Activated CD4-positive, alpha-beta memory T cell treated with anti-CD3 and anti-CD28 coated beads, Interleukin-2, amount 10 ng/mL, durations not matched to agents 7 days and 5 days (primary cell): ENCODE data around the gene CNTLN. TPM values are rescaled to one million over a fixed set of nuclear protein-coding genes. Genes with fewer than 3 reads are reported as not detected.
"Not testable (repeated sequence)": the region's sequence is repeated elsewhere in the genome, so short reads cannot be mapped to it uniquely, and the experiment has no call there.

ENCODE experiments used
- CTCF ChIA-PET: fragments of 350-600 bp; sonication (Branson Sonifier 250); formaldehyde crosslinking; loops from one replicate; lab custom pipeline; 2021; ENCODE audit warnings: antibody characterized with exemption, inconsistent platforms; lab: Charles Lee
- POLR2A ChIA-PET: fragments of 350-600 bp; sonication (Branson Sonifier 250); formaldehyde crosslinking; loops from one replicate; lab custom pipeline; 2021; ENCODE audit warnings: antibody characterized with exemption; lab: Charles Lee
- DNase-seq: peaks from one replicate; pipeline ENCODE4 v3.0.0-alpha.2; 2020
- H3K27ac Mint-ChIP-seq: one replicate; pipeline ENCODE4 v1.8.0; 2021; ENCODE audit warnings: mild to moderate bottlenecking, mixed read lengths
- H3K27me3 Mint-ChIP-seq: one replicate; pipeline ENCODE4 v1.8.0; 2021; ENCODE audit warnings: mixed read lengths
- H3K36me3 Mint-ChIP-seq: one replicate; pipeline ENCODE4 v1.8.0; 2021; ENCODE audit warnings: low read depth, mixed read lengths
- H3K4me1 Mint-ChIP-seq: one replicate; pipeline ENCODE4 v1.8.0; 2021; ENCODE audit warnings: mixed read lengths
- H3K4me3 Mint-ChIP-seq: one replicate; pipeline ENCODE4 v1.8.0; 2021; ENCODE audit warnings: mild to moderate bottlenecking, mixed read lengths
- H3K9me3 Mint-ChIP-seq: one replicate; pipeline ENCODE4 v1.8.0; 2021; ENCODE audit warnings: mixed read lengths
- total RNA-seq, 2 experiments: library from RNA; stranded (reverse); gene quantifications; one replicate each; pipeline ENCODE4 v1.2.3, GENCODE V29; 2021

CNTLN gene
- total RNA-seq, 2 experiments from 2014 or later, result 0.25 to 0.28 TPM

DNA sequence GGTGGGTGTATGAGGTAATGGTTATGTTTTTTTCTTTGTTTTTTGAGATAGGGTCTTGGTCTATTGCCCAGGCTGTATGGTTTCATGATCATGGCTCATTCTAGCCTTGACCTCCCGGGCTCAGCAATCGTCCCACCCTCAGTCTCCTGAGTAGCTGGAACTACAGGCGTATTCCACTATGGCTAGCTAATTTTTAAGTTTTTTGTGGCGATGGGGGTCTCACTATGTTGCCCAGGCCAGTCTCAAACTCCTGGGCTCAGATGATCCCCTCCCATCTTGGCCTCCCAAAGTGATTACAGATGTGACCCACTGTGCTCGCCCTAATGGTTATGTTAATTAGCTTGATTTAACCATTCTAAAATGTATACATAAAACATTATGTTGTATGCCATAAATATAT lies 5.6 kb downstream of the CNTLN start:
- H3K9me3 Mint-ChIP-seq, result peaks cover 5% of the 10 kb centered on the region
- ChIA-PET CTCF (no interaction called here), POLR2A (no interaction called here)
- no peak overlapping the region for H3K27ac Mint-ChIP-seq
- no peak for DNase-seq
- H3K4me3 Mint-ChIP-seq, result no peak overlapping the region
- H3K27me3 Mint-ChIP-seq, result no peaks in the 10 kb centered on the region
- H3K4me1 Mint-ChIP-seq, result no peaks in the 10 kb centered on the region
- no peaks in the 10 kb centered on the region for H3K36me3 Mint-ChIP-seq

DNA sequence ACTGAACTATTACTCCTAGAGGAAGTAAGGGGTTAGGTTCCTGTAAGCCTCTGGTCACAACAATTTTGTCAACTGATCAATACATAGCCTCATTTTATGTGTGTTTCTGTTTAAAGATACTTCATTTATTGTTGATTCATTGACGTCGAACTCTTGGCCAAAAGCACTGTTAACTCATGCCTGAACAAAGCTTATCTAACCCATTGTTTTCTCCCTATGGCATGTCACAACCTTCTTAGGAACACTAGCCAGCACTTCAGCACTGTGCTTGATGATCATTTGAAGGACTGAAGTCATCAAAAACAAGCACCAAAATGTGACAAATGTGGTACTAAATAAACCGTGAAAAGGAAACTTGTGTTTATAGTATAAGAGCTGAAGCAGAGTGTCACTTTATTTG lies 13.5 kb downstream of the CNTLN start:
- Mint-ChIP-seq H3K27ac (no peak overlapping the region), H3K36me3 (no peaks in the 10 kb centered on the region), H3K4me1 (no peaks in the 10 kb centered on the region), H3K4me3 (no peak overlapping the region), H3K9me3 (peaks cover 10% of the 10 kb centered on the region), H3K27me3 (no peaks in the 10 kb centered on the region)
- POLR2A ChIA-PET, result no interaction called here
- DNase-seq, result no peak
- CTCF ChIA-PET, result no interaction called here

GRCh38 chr9:17159469-17159868 lies 24.6 kb downstream of the CNTLN start:
- no peaks in the 10 kb centered on the region for H3K27me3 Mint-ChIP-seq
- POLR2A ChIA-PET, result no interaction called here
- no peak overlapping the region for H3K4me3 Mint-ChIP-seq
- no peaks in the 10 kb centered on the region for H3K4me1 Mint-ChIP-seq
- no peaks in the 10 kb centered on the region for H3K36me3 Mint-ChIP-seq
- CTCF ChIA-PET, result no interaction called here
- DNase-seq, result no peak
- H3K9me3 Mint-ChIP-seq, result peaks cover 8% of the 10 kb centered on the region
- H3K27ac Mint-ChIP-seq, result no peak overlapping the region

GRCh38 chr9:17160327-17160726 lies 25.5 kb downstream of the CNTLN start:
- DNase-seq, result no peak
- ChIA-PET POLR2A (no interaction called here), CTCF (no interaction called here)
- Mint-ChIP-seq H3K4me1 (no peaks in the 10 kb centered on the region), H3K27ac (no peak overlapping the region), H3K36me3 (no peaks in the 10 kb centered on the region), H3K9me3 (peaks cover 6% of the 10 kb centered on the region), H3K27me3 (no peaks in the 10 kb centered on the region), H3K4me3 (no peak overlapping the region)

DNA sequence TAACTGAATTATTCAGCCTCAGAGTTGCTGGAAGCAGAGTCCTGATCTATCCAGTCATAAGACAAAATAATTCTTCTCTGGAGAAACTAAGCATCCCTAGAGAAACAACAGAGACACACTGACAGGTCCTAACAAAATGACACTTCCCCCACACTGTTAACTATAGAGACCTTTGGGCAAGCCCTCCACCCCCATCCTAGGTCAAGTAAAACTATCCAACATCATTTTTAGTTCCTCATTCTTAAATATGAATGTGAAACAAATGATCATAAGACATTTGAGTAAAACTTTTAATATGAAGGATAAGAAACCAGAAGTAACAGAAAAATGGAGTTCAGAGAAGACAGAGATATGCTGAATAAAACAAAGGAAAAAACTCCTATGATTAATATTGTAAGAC lies 30.9 kb downstream of the CNTLN start:
- POLR2A ChIA-PET, result no interaction called here
- CTCF ChIA-PET, result no interaction called here
- Mint-ChIP-seq H3K9me3 (peaks cover 6% of the 10 kb centered on the region), H3K4me3 (no peak overlapping the region), H3K4me1 (no peaks in the 10 kb centered on the region), H3K27ac (no peak overlapping the region), H3K27me3 (no peaks in the 10 kb centered on the region), H3K36me3 (no peaks in the 10 kb centered on the region)
- no peak for DNase-seq

DNA sequence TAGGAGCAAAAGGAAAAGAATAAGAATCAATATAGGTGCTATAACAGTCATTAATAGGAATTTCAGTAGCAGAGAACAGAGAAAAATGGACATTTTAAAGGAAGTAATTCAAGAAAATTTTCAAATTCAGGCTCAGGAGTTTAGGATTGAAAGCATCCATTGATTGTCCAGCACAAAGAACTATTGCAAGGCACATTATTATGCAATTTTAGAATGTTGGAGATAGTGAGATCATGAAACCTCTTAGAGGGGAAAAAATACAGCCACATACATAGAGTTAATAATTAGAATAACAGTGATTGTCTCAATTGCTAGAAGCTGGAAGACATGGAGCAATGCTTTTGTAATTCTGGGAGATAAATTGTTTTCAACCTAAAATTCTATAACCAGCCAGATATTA lies 31.5 kb downstream of the CNTLN start:
- H3K4me3 Mint-ChIP-seq, result no peak overlapping the region
- H3K4me1 Mint-ChIP-seq, result no peaks in the 10 kb centered on the region
- CTCF ChIA-PET, result no interaction called here
- H3K36me3 Mint-ChIP-seq, result no peaks in the 10 kb centered on the region
- no peak overlapping the region for H3K27ac Mint-ChIP-seq
- H3K27me3 Mint-ChIP-seq, result no peaks in the 10 kb centered on the region
- H3K9me3 Mint-ChIP-seq, result peaks cover 9% of the 10 kb centered on the region
- no peak for DNase-seq
- POLR2A ChIA-PET, result no interaction called here

DNA sequence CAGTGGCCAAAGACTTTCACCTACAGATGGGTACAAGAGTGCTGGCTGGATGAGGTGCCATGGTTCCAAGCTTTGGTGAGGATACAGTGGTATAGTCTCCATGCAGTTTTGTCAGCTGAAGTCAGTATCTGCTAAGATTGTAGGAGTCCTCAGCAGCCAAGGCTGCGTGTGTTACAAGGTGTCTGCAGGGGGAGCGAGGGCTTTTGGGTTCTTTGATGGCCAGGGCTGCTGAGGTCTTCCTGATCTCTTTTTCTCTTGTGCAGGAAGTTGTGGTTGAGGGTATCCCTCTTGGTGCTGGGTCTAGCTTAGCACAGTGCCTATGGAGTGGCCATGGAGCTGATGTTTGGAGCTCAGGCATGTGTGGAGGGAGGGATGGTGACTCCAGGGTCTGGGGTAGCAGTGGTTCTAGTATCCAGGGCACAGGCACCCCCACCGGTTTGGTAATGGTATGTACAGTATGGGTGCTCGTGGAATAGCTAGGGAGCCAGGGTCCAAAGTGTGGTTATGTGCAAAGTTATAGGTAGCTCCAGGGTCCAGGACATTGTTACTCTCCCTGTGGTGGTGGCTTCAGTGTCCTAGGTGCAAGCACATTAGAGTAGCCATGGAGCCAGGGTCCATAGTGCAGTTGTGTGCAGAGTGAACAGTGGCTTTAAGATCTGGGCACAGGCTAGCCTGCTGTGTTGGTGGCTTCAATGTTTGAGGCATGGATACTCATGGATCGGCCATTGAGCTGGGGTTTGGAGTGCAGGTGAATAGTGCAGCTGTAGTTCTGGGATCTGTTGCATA lies 36.7 kb downstream of the CNTLN start:
- Mint-ChIP-seq H3K27ac (no peak overlapping the region), H3K4me1 (no peaks in the 10 kb centered on the region), H3K9me3 (peaks cover 8% of the 10 kb centered on the region), H3K4me3 (no peak overlapping the region), H3K36me3 (no peaks in the 10 kb centered on the region), H3K27me3 (no peaks in the 10 kb centered on the region)
- no peak for DNase-seq
- CTCF ChIA-PET, result no interaction called here
- POLR2A ChIA-PET, result no interaction called here

- DNase-seq, H3K27ac Mint-ChIP-seq, CTCF ChIA-PET, POLR2A ChIA-PET, H3K27me3 Mint-ChIP-seq, H3K4me1 Mint-ChIP-seq, H3K4me3 Mint-ChIP-seq, H3K36me3 Mint-ChIP-seq: not testable (repeated sequence)
- peaks cover 15% of the 10 kb centered on the region for H3K9me3 Mint-ChIP-seq
Observed at GRCh38 chr9:17177496-17177895, 42.7 kb downstream of the CNTLN start.

- Mint-ChIP-seq H3K27ac (no peak overlapping the region), H3K36me3 (no peaks in the 10 kb centered on the region), H3K9me3 (peaks cover 14% of the 10 kb centered on the region), H3K4me1 (no peaks in the 10 kb centered on the region), H3K27me3 (no peaks in the 10 kb centered on the region), H3K4me3 (no peak overlapping the region)
- ChIA-PET CTCF (no interaction called here), POLR2A (no interaction called here)
- DNase-seq, result no peak
Observed at GRCh38 chr9:17185481-17186029, 50.7 kb downstream of the CNTLN start.

- DNase-seq, result no peak
- ChIA-PET CTCF (no interaction called here), POLR2A (no interaction called here)
- Mint-ChIP-seq H3K27me3 (no peaks in the 10 kb centered on the region), H3K4me3 (no peak overlapping the region), H3K27ac (no peak overlapping the region), H3K9me3 (peaks cover 13% of the 10 kb centered on the region), H3K36me3 (no peaks in the 10 kb centered on the region), H3K4me1 (no peaks in the 10 kb centered on the region)
Observed at GRCh38 chr9:17191082-17191481, 56.2 kb downstream of the CNTLN start.

GRCh38 chr9:17204611-17205152 lies 69.8 kb downstream of the CNTLN start:
- H3K9me3 Mint-ChIP-seq, result peaks cover 30% of the 10 kb centered on the region
- no peak overlapping the region for H3K4me3 Mint-ChIP-seq
- no peak overlapping the region for H3K27ac Mint-ChIP-seq
- H3K27me3 Mint-ChIP-seq, result no peaks in the 10 kb centered on the region
- H3K36me3 Mint-ChIP-seq, result no peaks in the 10 kb centered on the region
- POLR2A ChIA-PET, result no interaction called here
- CTCF ChIA-PET, result no interaction called here
- no peaks in the 10 kb centered on the region for H3K4me1 Mint-ChIP-seq
- no peak for DNase-seq

- Mint-ChIP-seq H3K27ac (no peak overlapping the region), H3K4me3 (no peak overlapping the region), H3K36me3 (no peaks in the 10 kb centered on the region), H3K27me3 (no peaks in the 10 kb centered on the region), H3K9me3 (peaks cover 20% of the 10 kb centered on the region), H3K4me1 (no peaks in the 10 kb centered on the region)
- ChIA-PET CTCF (no interaction called here), POLR2A (no interaction called here)
- no peak for DNase-seq
Observed at GRCh38 chr9:17216011-17216410, 81.2 kb downstream of the CNTLN start.

- no peak overlapping the region for H3K4me3 Mint-ChIP-seq
- ChIA-PET CTCF (no interaction called here), POLR2A (no interaction called here)
- H3K36me3 Mint-ChIP-seq, result no peaks in the 10 kb centered on the region
- DNase-seq, result no peak
- H3K27me3 Mint-ChIP-seq, result no peaks in the 10 kb centered on the region
- no peaks in the 10 kb centered on the region for H3K4me1 Mint-ChIP-seq
- peaks cover 17% of the 10 kb centered on the region for H3K9me3 Mint-ChIP-seq
- no peak overlapping the region for H3K27ac Mint-ChIP-seq
Observed at GRCh38 chr9:17216646-17217045, 81.8 kb downstream of the CNTLN start.

DNA sequence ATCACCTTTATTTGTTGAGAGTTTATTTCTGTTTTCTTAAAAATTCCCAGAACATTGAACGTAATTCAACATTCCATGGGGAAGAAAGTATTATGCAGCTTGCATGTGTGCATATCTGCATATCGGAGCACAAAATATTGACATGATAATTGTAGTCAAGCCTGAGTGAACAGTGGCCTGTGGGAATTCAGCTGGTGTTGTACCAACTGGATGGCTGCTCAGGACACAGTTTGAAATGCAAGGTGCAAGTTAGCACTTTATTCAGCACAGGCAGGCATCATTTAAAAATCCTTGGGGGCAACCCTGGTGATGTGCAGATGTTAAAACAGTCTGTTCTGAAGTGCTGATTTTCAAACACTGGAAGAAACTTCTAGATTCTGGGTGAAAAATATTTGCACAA lies 82.4 kb downstream of the CNTLN start:
- Mint-ChIP-seq H3K9me3 (peaks cover 17% of the 10 kb centered on the region), H3K4me3 (no peak overlapping the region), H3K27me3 (no peaks in the 10 kb centered on the region), H3K27ac (no peak overlapping the region), H3K4me1 (no peaks in the 10 kb centered on the region), H3K36me3 (no peaks in the 10 kb centered on the region)
- ChIA-PET POLR2A (no interaction called here), CTCF (no interaction called here)
- no peak for DNase-seq
